ENCODE data around the gene HOXD9. TPM values are rescaled to one million over a fixed set of nuclear protein-coding genes. Genes with fewer than 3 reads are reported as not detected.
A peak's percentile ranks its signal among the peaks of the same experiment; 100 is the strongest.

The HOXD9 gene
- total RNA-seq, 1 experiment from 2014 or later = not detected

GRCh38 chr2:176162911-176163671, 40.6 kb downstream of the HOXD9 start:
- H3K36me3 Mint-ChIP-seq (ENCODE audit: insufficient read depth in 1 of 3, low read depth in 3 of 3) = no peaks in the 10 kb centered on the region; a peak in 1 of 7 replicates
- H3K18ac ChIP-seq (ENCODE audit: insufficient read length, low read depth, low read length) = no peak overlapping the region
- no peaks in the 10 kb centered on the region for H3K4me1 ChIP-seq (ENCODE audit: insufficient read depth, low read length)
- H3K27me3 ChIP-seq (ENCODE audit: insufficient read depth, low read length) = peaks cover 99% of the 10 kb centered on the region
- peak overlapping the region in 1 of 2 experiments; percentile 38; a peak in 2 of 5 replicates for H3K4me3 Mint-ChIP-seq
- no peak overlapping the region for H3K9ac ChIP-seq (ENCODE audit: extremely low read depth, insufficient read length, low read length)
- no peak overlapping the region for H3K4me2 ChIP-seq (ENCODE audit: insufficient read depth, insufficient read length, low read length)
- peaks cover 2% of the 10 kb centered on the region for H4K20me1 ChIP-seq (ENCODE audit: control insufficient read depth, insufficient read depth, insufficient read length)
- no peak overlapping the region for H2BK20ac ChIP-seq (ENCODE audit: low read depth, low read length, poor library complexity, severe bottlenecking)
- H3K27ac ChIP-seq (ENCODE audit: insufficient read length, low read depth, low read length) = no peak overlapping the region
- no peak overlapping the region for H4K8ac ChIP-seq (replicated peaks; ENCODE audit: insufficient read length, low read depth, low read length)
- H4K91ac ChIP-seq (ENCODE audit: insufficient read length, low read depth, low read length) = no peak overlapping the region
- no peak overlapping the region for H3K4ac ChIP-seq (ENCODE audit: low read depth, low read length)
- H3K27ac Mint-ChIP-seq = no peak overlapping the region
- H3K14ac ChIP-seq (ENCODE audit: insufficient read depth, low read length) = no peak overlapping the region
- H3K23ac ChIP-seq (ENCODE audit: insufficient read length, low read depth, low read length) = no peak overlapping the region
- no peak for TF ChIP-seq CTCF (conservative IDR thresholded peaks at IDR 0.05)
- no peaks in the 10 kb centered on the region for H3K23me2 ChIP-seq (ENCODE audit: insufficient read length, low read depth, low read length, poor library complexity, severe bottlenecking)
- no peak overlapping the region for H4K5ac ChIP-seq (ENCODE audit: insufficient read length, low read depth, low read length)
- H3K27me3 Mint-ChIP-seq (ENCODE audit: low read depth) = peaks cover 100% of the 10 kb centered on the region
- H3K79me2 ChIP-seq (ENCODE audit: insufficient read depth, low read length) = no peaks in the 10 kb centered on the region
- H3K4me1 Mint-ChIP-seq = peaks cover 3 to 33% of the 10 kb centered on the region in 2 experiments; a peak in 3 of 4 replicates
- peaks cover 2 to 5% of the 10 kb centered on the region in 2 experiments; a peak in 3 of 5 replicates for H3K9me3 Mint-ChIP-seq
- no peak overlapping the region for H2AFZ ChIP-seq (ENCODE audit: low read length)
- no peak overlapping the region for H2BK5ac ChIP-seq (ENCODE audit: insufficient read length, low read length)
- no peak overlapping the region for H2AK5ac ChIP-seq (ENCODE audit: insufficient read length, low read length)
- H2BK12ac ChIP-seq (ENCODE audit: insufficient read length, low read depth, low read length) = no peak overlapping the region
- H3T11ph ChIP-seq (ENCODE audit: low read length) = no peak overlapping the region
- no peak overlapping the region for H2BK15ac ChIP-seq (ENCODE audit: low read depth, low read length)
- H3K9me3 ChIP-seq (ENCODE audit: control insufficient read depth, low read depth, low read length) = no peaks in the 10 kb centered on the region
- no peaks in the 10 kb centered on the region for H3K79me1 ChIP-seq (ENCODE audit: insufficient read depth, low read depth, low read length, poor library complexity, severe bottlenecking)
- no peak overlapping the region for H2BK120ac ChIP-seq (ENCODE audit: low read depth, low read length, poor library complexity, severe bottlenecking)
- no peak overlapping the region for H3K56ac ChIP-seq (ENCODE audit: insufficient read length, low read depth, low read length)
- WGBS (ENCODE audit: extremely low coverage, insufficient read length, low lambda C conversion rate) = no CpG with 5 or more reads among the region's 29 CpGs
- no peak for DNase-seq

Data from H9 (cell line).